WTC11 (cell line): ENCODE results near the gene CDH13.

Experiments
- ATF3 ChIP-seq: sonication (generic); formaldehyde crosslinking; conservative IDR thresholded peaks from 2 replicates; pipeline ENCODE4 v1.8.1; 2022; ENCODE audit warnings: mild to moderate bottlenecking, missing genetic modification reagents
- CREB1 ChIP-seq: sonication (generic); formaldehyde crosslinking; IDR thresholded peaks from 2 replicates; pipeline ENCODE4 v1.8.0; 2023; ENCODE audit warnings: mild to moderate bottlenecking, missing genetic modification reagents
- CTCF ChIP-seq: fragments of 200-600 bp; IDR thresholded peaks from 2 replicates; pipeline ENCODE4 v1.8.0; 2022; ENCODE audit warnings: antibody characterized with exemption
- GABPB1 ChIP-seq: sonication (generic); formaldehyde crosslinking; IDR thresholded peaks from 2 replicates; pipeline ENCODE4 v1.8.1; 2023; ENCODE audit warnings: mild to moderate bottlenecking, missing genetic modification reagents
- TCF7 ChIP-seq: sonication (generic); formaldehyde crosslinking; IDR thresholded peaks from 2 replicates; pipeline ENCODE4 v1.8.0; 2022; ENCODE audit warnings: mild to moderate bottlenecking, low read depth, missing genetic modification reagents, moderate library complexity
- TEAD1 ChIP-seq: sonication (generic); formaldehyde crosslinking; IDR thresholded peaks from 2 replicates; pipeline ENCODE4 v1.8.0; 2022; ENCODE audit warnings: mild to moderate bottlenecking, missing genetic modification reagents
- TEAD4 ChIP-seq: sonication (generic); formaldehyde crosslinking; IDR thresholded peaks from 2 replicates; pipeline ENCODE4 v1.8.0; 2022; ENCODE audit warnings: mild to moderate bottlenecking, missing genetic modification reagents

GRCh38 chr16:83599789-83600462 lies 973.2 kb downstream of the CDH13 start:
- no peak for TF ChIP-seq CTCF
- no peak for TF ChIP-seq GABPB1 (CRISPR knock-in tag)
- no peak for TF ChIP-seq CREB1 (CRISPR knock-in tag)
- TF ChIP-seq TEAD1 (CRISPR knock-in tag) = no peak
- TF ChIP-seq TCF7 = no peak
- no peak for TF ChIP-seq TEAD4 (CRISPR knock-in tag)
- TF ChIP-seq ATF3 (CRISPR knock-in tag) = no peak
